22Rv1 (cell line): Measurements from ENCODE around the gene EPHA3.

Source experiments
- CTCF ChIP-seq: fragments of 450-650 bp; IDR thresholded peaks from 2 replicates; pipeline ENCODE4 v1.5.1; 2017; ENCODE audit warnings: mild to moderate bottlenecking
- ZFX ChIP-seq: fragments of 450-650 bp; IDR thresholded peaks from 2 replicates; pipeline ENCODE4 v1.6.1; 2017; ENCODE audit warnings: antibody characterized with exemption, borderline replicate concordance

GRCh38 chr3:89087851-89088250 is 19.6 kb upstream of the EPHA3 start:
- TF ChIP-seq CTCF = no peak
- no peak for TF ChIP-seq ZFX
